Left forelimb (tissue), 1 donor: ENCODE results near the gene GOLGA5.

Experiments
- DNase-seq: peaks from one replicate; pipeline ENCODE4 v3.0.0-alpha.2; 2018; ENCODE audit warnings: low spot score

Gene GOLGA5

DNA sequence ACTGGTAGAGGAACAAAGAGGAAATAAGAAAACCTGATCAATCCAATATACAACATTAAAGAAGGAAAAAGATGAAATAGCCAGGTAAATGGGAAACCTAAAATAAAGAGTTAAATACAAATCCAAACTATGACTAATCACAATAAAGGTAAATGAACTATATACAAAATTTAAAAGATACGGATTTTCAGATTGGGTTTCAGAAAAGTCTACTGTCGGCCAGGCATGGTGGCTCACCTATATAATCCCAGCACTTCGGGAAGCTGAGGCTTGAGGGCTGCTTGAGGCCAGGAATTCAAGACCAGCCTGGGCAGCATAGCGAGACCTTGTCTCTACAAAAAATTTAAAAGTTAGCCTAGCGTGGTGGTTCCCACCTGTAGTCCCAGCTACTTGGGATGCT is 89.0 kb downstream of the GOLGA5 start:
- DNase-seq, result no peak

DNA sequence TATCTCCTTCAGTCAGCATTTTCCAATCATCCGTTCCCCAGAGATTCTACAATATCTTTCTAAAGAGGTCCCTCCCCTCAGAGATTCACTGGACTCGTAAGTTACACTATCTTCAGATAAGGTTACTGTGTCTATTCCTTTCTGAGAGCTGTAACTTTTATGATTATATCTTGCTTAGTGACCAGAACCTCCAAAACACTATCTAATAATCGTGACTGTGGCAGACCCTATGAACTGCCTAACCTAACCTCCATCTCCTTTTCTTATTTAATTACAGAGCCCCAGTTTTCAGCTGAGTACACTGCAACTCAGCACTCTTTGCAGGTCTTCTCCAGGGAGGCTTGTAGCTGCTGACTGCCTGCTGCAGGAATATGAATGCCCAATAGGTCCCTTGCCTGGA is 90.3 kb downstream of the GOLGA5 start:
- no peak for DNase-seq

DNA sequence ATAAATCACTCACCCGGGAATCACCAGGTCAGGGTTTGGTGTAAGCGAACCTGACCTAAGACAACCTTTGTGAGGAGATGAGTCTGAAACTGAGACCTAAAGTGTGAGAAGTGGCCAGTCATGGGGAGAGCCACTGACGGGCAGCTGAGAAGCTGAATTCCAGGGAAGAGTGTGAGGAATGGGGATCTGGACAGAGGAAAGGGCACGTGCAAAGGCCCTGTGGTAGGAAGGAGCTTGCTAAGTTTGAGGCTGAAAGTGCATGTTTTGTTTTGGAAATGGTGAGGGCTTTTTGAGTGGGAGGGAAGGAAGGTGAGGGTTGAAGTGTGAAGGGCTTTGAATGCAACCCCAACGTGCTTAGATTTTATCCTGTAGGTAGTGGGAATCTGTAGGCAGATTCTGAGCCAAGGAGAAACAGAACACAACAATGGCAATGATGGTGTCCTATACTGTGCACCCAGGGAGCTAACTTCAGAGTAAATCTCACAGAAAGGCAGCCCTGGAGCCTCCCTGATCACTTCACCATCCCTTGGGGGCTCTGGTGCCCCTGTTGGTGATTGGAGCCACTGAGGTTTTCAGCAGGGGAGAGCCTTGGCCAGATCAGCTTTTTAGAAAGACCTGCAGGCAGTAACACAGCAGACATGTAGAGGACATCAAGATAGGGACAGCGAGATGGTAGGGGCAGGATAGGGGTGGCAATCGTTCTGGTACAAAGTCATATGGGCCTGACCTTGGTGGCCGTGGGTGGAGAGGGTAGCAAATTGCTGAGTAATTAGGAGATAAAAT is 91.4 kb downstream of the GOLGA5 start:
- no peak for DNase-seq

- DNase-seq, result no peak
These were observed 92.2 kb downstream of the GOLGA5 start for GRCh38 chr14:92886337-92886736.

DNA sequence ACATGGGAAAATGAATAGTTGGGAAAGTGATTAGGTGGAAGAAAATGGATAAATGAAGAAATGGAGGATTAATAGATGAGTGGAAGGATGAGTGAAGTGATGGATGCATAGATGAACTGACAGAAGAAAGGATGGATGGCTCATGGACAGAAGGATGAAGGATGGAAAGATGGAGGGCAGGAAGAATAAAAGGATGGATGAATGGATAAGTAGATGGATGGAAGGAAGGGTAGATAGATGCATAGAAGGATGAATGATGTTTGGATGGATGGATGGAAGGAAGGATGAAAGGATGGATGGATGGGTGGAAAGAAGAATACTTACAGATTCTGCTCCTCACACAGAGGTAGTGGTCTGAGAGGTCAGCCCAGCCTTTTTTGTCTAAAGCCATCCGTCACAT is 93.1 kb downstream of the GOLGA5 start:
- no peak for DNase-seq

DNA sequence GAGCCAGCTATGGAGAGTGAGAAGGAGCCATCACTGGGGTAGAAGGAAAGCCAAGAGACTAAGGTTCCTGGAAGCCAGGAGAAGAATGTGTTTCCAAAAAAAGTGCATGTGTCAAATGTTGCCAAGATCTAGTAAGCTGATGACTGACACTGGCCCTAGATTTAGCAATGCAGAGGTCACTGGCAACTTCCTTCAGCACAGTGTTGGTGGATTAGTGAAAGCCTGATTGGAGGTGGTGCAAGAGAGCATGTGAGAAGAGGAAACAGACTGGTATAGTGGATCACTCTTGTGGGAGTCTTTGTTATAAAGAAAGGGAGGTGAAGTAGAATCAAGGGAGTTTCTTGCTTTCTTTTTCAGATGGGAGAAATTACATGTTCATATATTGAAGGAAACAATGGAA is 94.8 kb downstream of the GOLGA5 start:
- no peak for DNase-seq
